Activated CD8-positive, alpha-beta memory T cell treated with anti-CD3 and anti-CD28 coated beads, Interleukin-2, amount 50 U/mL, for 4 hours (primary cell): ENCODE results near the gene WNT2B.

Source experiments
- DNase-seq: peaks from one replicate; pipeline ENCODE4 v3.0.0-alpha.2; 2020

The WNT2B gene

GRCh38 chr1:112529301-112529700, 20.5 kb downstream of the WNT2B start:
- no peak for DNase-seq

GRCh38 chr1:112530832-112531231, 22.1 kb downstream of the WNT2B start:
- no peak for DNase-seq

DNA sequence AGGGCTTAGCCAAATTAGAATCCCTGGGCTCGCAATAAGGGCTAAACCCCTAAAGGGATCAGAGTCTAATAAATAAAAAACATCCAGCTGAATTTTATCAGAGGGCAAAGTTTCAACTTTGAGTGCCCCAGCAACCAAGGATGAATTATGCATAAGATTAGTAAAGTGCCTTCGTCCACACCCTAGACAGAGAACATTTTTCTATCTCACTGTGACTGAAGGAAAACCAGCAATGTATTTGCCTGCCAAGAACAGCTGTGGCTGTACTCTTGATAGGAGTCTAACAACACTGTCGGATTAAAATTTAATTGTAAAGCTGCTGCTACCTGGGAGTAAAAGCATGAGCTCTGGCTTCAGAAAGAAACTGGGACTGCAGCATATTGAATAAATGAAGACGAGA, 23.3 kb downstream of the WNT2B start:
- no peak for DNase-seq

DNA sequence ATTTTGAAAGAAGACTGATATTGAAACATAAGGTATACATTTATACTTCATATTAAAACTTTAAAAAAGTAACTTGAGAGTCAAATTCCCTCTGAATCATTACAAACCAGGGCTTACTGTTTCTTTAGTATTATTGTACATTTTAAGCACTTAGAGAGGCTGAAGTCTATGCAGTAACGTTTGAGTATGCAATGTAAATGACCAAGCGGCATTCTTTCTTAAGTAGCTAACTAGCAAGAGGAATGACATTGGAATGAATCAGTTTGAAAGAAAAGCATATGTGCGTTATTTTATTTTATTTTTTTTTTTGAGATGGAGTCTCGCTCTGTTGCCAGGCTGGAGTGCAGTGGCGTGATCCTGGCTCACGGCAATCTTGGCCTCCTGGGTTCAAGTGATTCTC, 24.3 kb downstream of the WNT2B start:
- no peak for DNase-seq

- DNase-seq = no peak
Observed at GRCh38 chr1:112536561-112536960, 27.8 kb downstream of the WNT2B start.

- DNase-seq = no peak
Observed at GRCh38 chr1:112537456-112537855, 28.7 kb downstream of the WNT2B start.

DNA sequence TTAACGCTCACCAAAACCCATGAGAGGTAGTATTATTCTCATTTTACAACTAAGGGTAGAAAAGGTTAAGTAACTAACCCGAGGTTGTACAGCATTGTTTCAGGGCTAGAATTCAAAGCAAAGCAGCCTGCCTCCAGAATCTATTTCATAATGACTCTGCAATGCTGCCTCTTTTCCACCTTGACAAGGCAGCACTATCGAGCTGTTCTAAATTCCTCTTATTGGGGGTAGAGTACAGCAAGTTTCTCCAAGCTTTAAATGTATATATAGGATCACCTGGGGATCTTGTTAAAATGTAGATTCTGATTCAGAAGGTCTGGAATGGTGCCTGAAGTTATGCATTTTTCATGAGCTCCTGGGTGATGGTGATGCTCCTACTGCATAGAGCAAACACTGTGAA, 30.1 kb downstream of the WNT2B start:
- DNase-seq = no peak

- DNase-seq = no peak
Observed at GRCh38 chr1:112540226-112540794, 31.5 kb downstream of the WNT2B start.

DNA sequence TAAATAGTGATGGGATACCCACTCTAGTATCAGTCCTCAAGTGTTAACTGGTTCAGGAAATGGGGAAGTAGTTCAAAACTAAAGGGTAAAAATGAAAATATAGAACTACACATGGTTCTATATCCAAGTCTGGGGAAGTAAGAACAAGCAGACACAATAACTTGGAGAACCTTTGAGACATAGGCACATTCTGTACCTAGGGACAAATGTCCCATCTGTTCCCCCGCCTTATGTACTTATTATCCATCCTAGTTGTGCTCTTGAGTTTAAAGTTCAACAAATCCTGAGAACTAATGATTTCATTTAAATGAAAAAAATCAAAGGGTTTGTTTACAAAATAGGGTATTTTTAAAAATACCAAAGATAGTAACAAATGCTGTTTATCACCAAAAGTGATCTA, 32.5 kb downstream of the WNT2B start:
- DNase-seq = no peak

- no peak for DNase-seq
Observed at GRCh38 chr1:112542206-112542973, 33.6 kb downstream of the WNT2B start.

DNA sequence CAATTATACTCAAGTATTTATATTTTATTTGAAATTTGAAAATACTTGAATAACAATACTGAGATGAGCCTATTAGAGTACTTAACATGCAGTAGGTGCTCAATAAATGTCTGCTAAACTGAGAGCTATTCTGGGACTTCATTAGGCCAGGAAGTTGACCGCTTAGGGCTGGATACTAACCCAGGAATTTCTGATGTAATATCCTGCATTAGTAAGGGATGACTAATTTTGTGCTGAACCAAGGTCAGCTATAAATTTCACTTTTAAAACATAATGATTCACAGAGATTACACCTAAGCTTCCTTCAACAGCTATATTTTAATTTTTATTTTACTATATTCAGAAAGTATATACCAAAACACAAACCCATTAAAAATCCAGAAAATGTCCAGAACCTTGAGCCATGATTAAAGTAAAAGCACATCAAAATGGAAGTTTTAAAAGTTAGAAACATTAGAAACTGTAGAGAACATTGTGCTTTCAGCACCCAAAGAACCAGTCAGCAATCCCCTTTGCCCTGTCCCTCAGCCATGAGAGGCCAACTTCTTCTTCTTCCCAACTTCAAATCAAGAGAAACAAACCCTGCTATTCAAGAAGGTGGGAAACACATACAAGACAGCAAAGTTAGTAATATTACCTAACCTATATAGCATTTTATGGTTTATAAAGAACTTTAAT, 35.4 kb downstream of the WNT2B start:
- no peak for DNase-seq

- DNase-seq = no peak
Observed at GRCh38 chr1:112544751-112545150, 36.0 kb downstream of the WNT2B start.

- DNase-seq = no peak
Observed at GRCh38 chr1:112546076-112546475, 37.3 kb downstream of the WNT2B start.

- DNase-seq = no peak
Observed at GRCh38 chr1:112548547-112548946, 39.8 kb downstream of the WNT2B start.

DNA sequence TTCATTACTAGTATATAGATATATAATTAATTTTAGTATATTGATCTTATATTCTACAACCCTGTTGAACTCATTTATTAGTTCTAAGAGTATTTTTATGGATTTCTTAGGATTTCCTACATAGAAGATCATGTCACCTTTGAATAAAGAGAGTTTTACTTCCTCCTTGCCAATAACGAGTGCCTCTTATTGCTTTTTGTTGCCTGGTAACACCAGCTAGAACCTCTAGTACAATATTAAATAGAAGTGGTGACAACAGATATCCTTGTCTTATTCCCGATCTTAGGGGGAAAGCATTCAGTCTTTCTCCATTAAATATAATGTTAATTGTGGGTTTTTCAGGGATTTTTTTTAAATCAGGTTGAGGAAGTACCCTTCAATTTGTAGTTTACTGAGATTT, 40.8 kb downstream of the WNT2B start:
- no peak for DNase-seq

DNA sequence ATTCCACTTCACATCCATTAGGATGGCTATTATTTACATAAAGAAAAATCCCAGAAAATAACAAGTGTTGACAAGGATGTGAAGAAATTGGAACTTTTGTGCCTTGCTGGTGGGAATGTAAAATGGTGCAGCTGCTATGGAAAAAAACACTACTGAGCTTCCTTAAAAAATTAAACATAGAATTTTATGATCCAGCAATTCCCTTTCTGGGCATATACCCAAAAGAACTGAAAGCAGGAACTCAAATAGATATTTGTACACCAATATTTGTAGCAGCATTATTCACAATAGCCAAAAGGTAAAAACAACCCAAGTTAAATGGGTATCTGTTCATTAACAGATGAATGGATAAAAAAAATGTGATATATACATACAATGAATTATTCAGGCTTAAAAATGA, 45.6 kb downstream of the WNT2B start:
- DNase-seq = no peak

GRCh38 chr1:112557385-112557784, 48.6 kb downstream of the WNT2B start:
- DNase-seq = no peak

DNA sequence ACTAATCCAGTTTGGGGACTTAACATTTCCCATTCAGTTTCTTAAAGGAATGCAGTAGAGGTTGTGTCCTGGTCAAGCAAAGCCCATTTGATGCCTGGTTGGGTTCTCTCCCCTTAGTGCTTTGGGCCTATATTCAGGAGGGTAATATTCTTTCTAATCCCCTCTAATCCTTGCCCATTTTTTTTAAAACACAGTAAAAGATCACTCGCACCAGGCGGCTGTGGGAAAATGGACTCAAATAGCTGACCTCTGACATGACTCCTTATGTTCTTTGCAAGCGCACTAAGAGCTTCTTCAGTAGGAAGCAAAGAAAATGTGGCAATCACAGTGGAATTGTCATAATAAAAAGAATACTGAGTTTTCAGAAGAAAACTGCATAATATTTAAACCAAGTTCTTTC, 49.9 kb downstream of the WNT2B start:
- DNase-seq = no peak

DNA sequence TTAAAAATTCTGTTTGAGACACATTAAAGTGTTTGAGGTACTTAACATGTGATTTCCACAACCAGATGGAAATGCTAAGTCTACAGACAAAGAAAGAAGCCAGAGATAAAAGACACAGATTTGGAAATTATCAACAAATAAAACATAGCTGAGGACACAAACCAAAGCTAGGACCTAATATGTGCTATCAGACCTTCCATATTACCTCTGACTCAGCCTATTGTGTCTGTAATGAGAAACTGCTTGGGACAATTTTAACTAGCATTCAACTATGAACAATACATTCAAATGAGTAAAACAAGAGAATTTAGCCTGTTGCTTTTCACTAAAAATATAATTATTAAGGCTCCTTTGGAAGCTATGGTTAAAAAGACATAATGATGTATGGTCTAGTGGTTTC, 54.6 kb downstream of the WNT2B start:
- DNase-seq = no peak

GRCh38 chr1:112564081-112564480, 55.3 kb downstream of the WNT2B start:
- no peak for DNase-seq

DNA sequence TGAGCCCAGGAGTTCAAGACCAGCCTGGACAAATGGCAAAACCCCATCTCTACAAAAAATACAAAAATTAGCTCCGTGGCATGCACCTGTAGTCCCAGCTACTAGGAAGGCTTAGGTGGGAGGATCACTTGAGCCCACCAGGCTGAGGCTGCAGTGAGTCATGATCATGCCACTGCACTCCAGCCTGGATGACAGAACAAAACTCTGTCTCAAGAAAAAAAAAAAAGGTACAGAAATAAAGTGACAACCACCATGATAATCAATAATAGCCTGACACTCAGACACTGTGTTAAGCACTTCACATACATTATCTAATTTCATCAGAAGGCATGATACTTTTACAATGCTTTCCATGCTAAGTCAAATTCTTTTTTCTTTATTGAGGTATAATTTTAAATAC, 57.0 kb downstream of the WNT2B start:
- no peak for DNase-seq

- no peak for DNase-seq
Observed at GRCh38 chr1:112575154-112575804, 66.5 kb downstream of the WNT2B start.

GRCh38 chr1:112576240-112576639, 67.5 kb downstream of the WNT2B start:
- no peak for DNase-seq
